H1 (cell line): ENCODE results near the gene PLVAP. TPM values are rescaled to one million over a fixed set of nuclear protein-coding genes. Genes with fewer than 3 reads are reported as not detected.

Source experiments
- CHD7 ChIP-seq: fragments of 300-600 bp; sonication (generic); IDR thresholded peaks from 2 replicates; pipeline ENCODE4 v1.7.1; 2012; ENCODE audit warnings: low read length, moderate library complexity, mild to moderate bottlenecking, inconsistent platforms; ENCODE audit not compliant: insufficient replicate concordance
- CREB1 ChIP-seq: IDR thresholded peaks from 2 replicates; pipeline ENCODE4 v1.6.1; 2012; ENCODE audit warnings: inconsistent platforms
- NANOG ChIP-seq: IDR thresholded peaks from 2 replicates; pipeline ENCODE4 v1.6.1; 2011; ENCODE audit warnings: low read length, low read depth, mild to moderate bottlenecking, inconsistent platforms; ENCODE audit not compliant: insufficient read depth, poor library complexity, severe bottlenecking
- polyA plus RNA-seq, 7 experiments: library from polyadenylated mRNA; depleted of rRNA in 3 of 7; stranded (reverse) in 5 of 7; unstranded in 2 of 7; fragments of >200 nt in 5 of 7; fragments of 200-250 nt in 2 of 7; gene quantifications; 1 replicate in 5 of 7; 2 replicates in 1 of 7; 4 replicates in 1 of 7; pipeline versions ENCODE4 v1.2.1 to v1.2.3, GENCODE V29; 2011 to 2013; ENCODE audit warnings: missing spikeins in 2 of 7, mixed read lengths in 2 of 7
- total RNA-seq: library from RNA; stranded (reverse); fragmentation: NEBNext Ultra II Directional; extraction: Animal tissue kit (Norgen Biotek cat#: 25700); gene quantifications from 2 replicates; pipeline ENCODE4 v1.2.1, GENCODE V29; 2021

PLVAP gene
- total and polyA plus RNA-seq, 2 of the 8 experiments (the other 6 are each of a cell fraction or from before 2014, with no cell fraction given): 0.32 TPM; not detected in 1

- no peak for TF ChIP-seq CHD7
- no peak for TF ChIP-seq CREB1
- TF ChIP-seq NANOG: no peak
Measured at GRCh38 chr19:17330262-17331044, 46.7 kb downstream of the PLVAP start (continued).
